Activated naive CD8-positive, alpha-beta T cell treated with anti-CD3 and anti-CD28 coated beads for 36 hours (primary cell): Measurements from ENCODE around the gene CMTM7. TPM values are rescaled to one million over a fixed set of nuclear protein-coding genes. Genes with fewer than 3 reads are reported as not detected.
"Not testable (repeated sequence)": the region's sequence is repeated elsewhere in the genome, so short reads cannot be mapped to it uniquely, and the experiment has no call there.

ENCODE experiments used
- DNase-seq: peaks from one replicate; pipeline ENCODE4 v3.0.0; 2021
- H3K27ac Mint-ChIP-seq: one replicate; pipeline ENCODE4 v1.8.0; 2022; ENCODE audit warnings: mild to moderate bottlenecking, moderate library complexity, mixed read lengths
- H3K27me3 Mint-ChIP-seq: one replicate; pipeline ENCODE4 v1.8.0; 2022; ENCODE audit warnings: mild to moderate bottlenecking, mixed read lengths
- H3K36me3 Mint-ChIP-seq: one replicate; pipeline ENCODE4 v1.8.0; 2021; ENCODE audit warnings: mild to moderate bottlenecking, mixed read lengths
- H3K4me1 Mint-ChIP-seq: one replicate; pipeline ENCODE4 v1.8.0; 2021; ENCODE audit warnings: mixed read lengths
- H3K4me3 Mint-ChIP-seq: one replicate; pipeline ENCODE4 v1.8.0; 2022; ENCODE audit warnings: mild to moderate bottlenecking, moderate library complexity, mixed read lengths
- H3K9me3 Mint-ChIP-seq: one replicate; pipeline ENCODE4 v1.8.0; 2022; ENCODE audit warnings: mixed read lengths
- total RNA-seq, 2 experiments: library from RNA; stranded (reverse); gene quantifications; one replicate each; pipeline ENCODE4 v1.2.3, GENCODE V29; 2021

Gene CMTM7
- total RNA-seq, 2 experiments from 2014 or later, result 39.2 to 39.8 TPM

DNA sequence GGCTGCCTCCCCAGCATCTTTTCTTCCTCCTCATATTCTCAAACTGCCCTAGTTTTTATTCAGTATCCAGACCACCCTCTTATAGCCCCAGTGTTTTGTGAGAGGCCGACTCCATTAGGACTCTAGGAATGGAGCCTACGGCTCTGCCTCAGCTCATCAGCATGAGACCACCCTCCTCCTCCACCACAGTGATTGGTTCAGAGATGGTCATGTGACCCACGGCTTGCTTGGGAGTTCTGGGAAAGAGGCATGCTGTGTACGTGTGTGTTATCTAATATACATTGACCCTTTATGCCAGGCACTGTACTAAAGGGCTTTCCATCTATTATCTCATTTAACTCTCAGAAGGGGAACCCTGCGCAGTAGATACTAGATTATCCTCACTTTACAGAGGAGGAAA lies 17.8 kb upstream of the CMTM7 start:
- no peak overlapping the region for H3K27ac Mint-ChIP-seq
- no peaks in the 10 kb centered on the region for H3K27me3 Mint-ChIP-seq
- no peak overlapping the region for H3K4me3 Mint-ChIP-seq
- H3K36me3 Mint-ChIP-seq, result no peaks in the 10 kb centered on the region
- H3K4me1 Mint-ChIP-seq, result peaks cover 28% of the 10 kb centered on the region
- DNase-seq, result no peak
- no peaks in the 10 kb centered on the region for H3K9me3 Mint-ChIP-seq

DNA sequence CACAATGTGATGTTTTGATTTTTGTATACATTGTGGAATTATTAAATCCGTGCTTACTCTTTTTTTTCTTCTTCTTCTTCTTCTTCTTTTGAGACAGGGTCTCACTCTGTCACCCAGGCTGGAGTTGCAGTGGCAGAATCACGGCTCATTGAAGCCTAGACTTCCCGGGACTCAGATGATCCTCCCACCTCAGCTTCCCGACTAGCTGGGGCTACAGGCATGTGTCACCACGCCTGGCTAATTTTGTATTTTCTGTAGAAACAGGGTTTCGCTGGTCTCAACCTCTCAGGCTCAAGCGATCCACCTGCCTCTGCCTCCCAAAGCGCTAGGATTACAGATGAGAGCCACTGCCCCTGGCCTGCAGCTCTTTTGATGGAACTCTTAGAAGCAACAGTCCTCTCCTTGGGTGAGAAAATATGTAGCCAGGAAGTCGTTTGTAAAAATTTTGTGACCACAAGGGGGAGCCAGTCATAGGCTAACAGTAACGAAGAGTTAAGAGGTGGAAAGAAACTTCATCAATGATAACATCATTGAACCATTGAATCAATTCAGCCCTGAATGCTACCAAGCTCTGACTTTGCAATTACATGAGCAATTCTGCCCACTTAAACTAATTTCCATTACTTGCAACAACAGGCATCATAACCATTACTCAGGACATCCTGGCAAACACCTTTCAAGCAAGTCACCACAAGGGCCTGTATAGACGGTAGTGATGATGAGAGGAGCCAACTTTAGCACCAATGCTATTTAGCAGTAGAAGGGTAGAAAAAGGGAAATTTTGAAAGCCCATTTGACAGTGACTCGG lies 16.7 kb upstream of the CMTM7 start:
- H3K4me3 Mint-ChIP-seq, result no peak overlapping the region
- peak overlapping the region; percentile 21 for H3K27ac Mint-ChIP-seq

DNA sequence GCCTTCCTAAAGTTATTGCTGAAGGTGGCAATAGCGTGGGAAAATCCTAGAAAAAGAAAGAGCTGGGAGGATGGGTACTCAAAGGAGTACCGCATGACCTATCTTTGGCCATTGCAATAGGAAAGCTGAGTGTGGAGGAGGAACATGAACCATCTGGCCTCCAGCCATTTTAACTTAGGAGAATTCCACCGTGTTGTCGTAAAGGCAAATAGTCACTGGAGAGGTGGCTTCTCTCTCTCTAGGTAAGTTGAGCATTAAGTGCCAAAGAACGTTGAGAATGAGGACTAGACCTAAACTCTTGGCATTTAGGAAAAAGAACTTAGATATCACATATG lies 16.1 kb upstream of the CMTM7 start:
- Mint-ChIP-seq H3K4me1 (peaks cover 25% of the 10 kb centered on the region), H3K36me3 (no peaks in the 10 kb centered on the region), H3K27ac (no peak overlapping the region), H3K4me3 (no peak overlapping the region), H3K9me3 (no peaks in the 10 kb centered on the region), H3K27me3 (no peaks in the 10 kb centered on the region)
- no peak for DNase-seq

More for the DNA sequence above, 16.7 kb upstream of the CMTM7 start:
- DNase-seq, result peak; percentile 46
- no peaks in the 10 kb centered on the region for H3K36me3 Mint-ChIP-seq
- peaks cover 28% of the 10 kb centered on the region for H3K4me1 Mint-ChIP-seq
- no peaks in the 10 kb centered on the region for H3K27me3 Mint-ChIP-seq
- H3K9me3 Mint-ChIP-seq, result no peaks in the 10 kb centered on the region

- Mint-ChIP-seq H3K4me3 (no peak overlapping the region), H3K9me3 (no peaks in the 10 kb centered on the region), H3K27ac (no peak overlapping the region), H3K4me1 (peaks cover 23% of the 10 kb centered on the region), H3K27me3 (no peaks in the 10 kb centered on the region), H3K36me3 (no peaks in the 10 kb centered on the region)
- DNase-seq, result no peak
Observed at GRCh38 chr3:32376115-32376514, 15.5 kb upstream of the CMTM7 start.

GRCh38 chr3:32379831-32380500 lies 11.7 kb upstream of the CMTM7 start:
- Mint-ChIP-seq H3K27me3 (no peaks in the 10 kb centered on the region), H3K4me3 (no peak overlapping the region), H3K4me1 (peaks cover 4% of the 10 kb centered on the region), H3K27ac (no peak overlapping the region), H3K9me3 (no peaks in the 10 kb centered on the region), H3K36me3 (no peaks in the 10 kb centered on the region)
- no peak for DNase-seq

GRCh38 chr3:32381922-32382321 lies 9.7 kb upstream of the CMTM7 start:
- no peak overlapping the region for H3K27ac Mint-ChIP-seq
- no peaks in the 10 kb centered on the region for H3K9me3 Mint-ChIP-seq
- no peak overlapping the region for H3K4me3 Mint-ChIP-seq
- no peaks in the 10 kb centered on the region for H3K27me3 Mint-ChIP-seq
- no peaks in the 10 kb centered on the region for H3K36me3 Mint-ChIP-seq
- DNase-seq, result no peak
- H3K4me1 Mint-ChIP-seq, result no peaks in the 10 kb centered on the region

- H3K4me3 Mint-ChIP-seq, result no peak overlapping the region
- H3K36me3 Mint-ChIP-seq, result no peaks in the 10 kb centered on the region
Observed at GRCh38 chr3:32383136-32383711, 8.4 kb upstream of the CMTM7 start.

GRCh38 chr3:32384938-32385337 lies 6.7 kb upstream of the CMTM7 start:
- DNase-seq, result no peak
- H3K27ac Mint-ChIP-seq, result no peak overlapping the region
- no peaks in the 10 kb centered on the region for H3K9me3 Mint-ChIP-seq
- peaks cover 4% of the 10 kb centered on the region for H3K4me1 Mint-ChIP-seq
- no peaks in the 10 kb centered on the region for H3K27me3 Mint-ChIP-seq
- no peak overlapping the region for H3K4me3 Mint-ChIP-seq
- H3K36me3 Mint-ChIP-seq, result no peaks in the 10 kb centered on the region

More at GRCh38 chr3:32383136-32383711, 8.4 kb upstream of the CMTM7 start:
- no peaks in the 10 kb centered on the region for H3K4me1 Mint-ChIP-seq
- H3K27ac Mint-ChIP-seq, result no peak overlapping the region
- no peaks in the 10 kb centered on the region for H3K9me3 Mint-ChIP-seq
- H3K27me3 Mint-ChIP-seq, result no peaks in the 10 kb centered on the region
- DNase-seq, result no peak

DNA sequence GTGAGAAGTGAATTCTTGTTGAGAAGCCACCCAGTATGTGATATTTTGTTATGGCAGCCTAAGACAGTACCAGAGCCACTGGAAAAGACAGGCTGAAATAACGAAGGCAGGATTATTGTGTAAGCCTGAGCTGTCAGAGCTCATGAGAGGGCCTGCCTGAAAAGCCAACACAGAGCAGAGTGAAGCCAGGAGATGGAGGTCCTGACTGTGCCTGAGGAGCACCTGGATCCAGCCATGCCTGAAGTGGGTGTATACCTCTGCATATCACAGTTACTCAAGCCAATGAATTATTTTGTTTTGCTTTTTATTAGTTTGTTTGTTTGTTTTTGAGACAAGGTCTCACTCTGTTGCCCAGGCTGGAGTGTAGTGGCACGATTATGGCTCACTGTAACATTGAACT lies 4.1 kb upstream of the CMTM7 start:
- Mint-ChIP-seq H3K4me3 (no peak overlapping the region), H3K9me3 (no peaks in the 10 kb centered on the region), H3K36me3 (peaks cover 1% of the 10 kb centered on the region), H3K27me3 (no peaks in the 10 kb centered on the region), H3K4me1 (peaks cover 14% of the 10 kb centered on the region), H3K27ac (no peak overlapping the region)
- no peak for DNase-seq

DNA sequence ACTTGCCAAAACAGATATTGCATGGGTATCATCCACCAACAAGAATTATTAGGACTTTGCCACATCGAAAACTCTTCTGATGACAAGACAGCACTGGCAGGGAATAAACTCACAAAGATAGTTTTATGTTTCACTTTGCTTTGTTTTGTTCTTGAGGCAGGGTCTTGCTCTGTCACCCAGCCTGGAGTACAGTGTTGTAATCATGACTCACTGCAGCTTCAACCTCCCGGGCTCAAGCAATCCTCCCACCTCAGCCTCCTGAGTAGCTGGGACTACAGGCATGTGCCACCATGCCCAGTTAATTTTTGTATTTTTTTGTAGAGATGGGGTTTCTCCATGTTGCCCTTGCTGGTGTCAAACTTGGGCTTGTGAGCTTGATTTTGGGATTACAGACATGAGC lies 2.1 kb upstream of the CMTM7 start:
- not testable (repeated sequence) for H3K27me3 Mint-ChIP-seq, H3K9me3 Mint-ChIP-seq, H3K4me3 Mint-ChIP-seq, DNase-seq
- Mint-ChIP-seq H3K4me1 (peaks cover 33% of the 10 kb centered on the region), H3K27ac (peak overlapping the region; percentile 45), H3K36me3 (peaks cover 10% of the 10 kb centered on the region)

GRCh38 chr3:32392536-32393302 lies 1.1 kb downstream of the CMTM7 start:
- H3K27ac Mint-ChIP-seq, result peak overlapping the region; percentile 93
- peak overlapping the region; percentile 90 for H3K4me3 Mint-ChIP-seq
- no peaks in the 10 kb centered on the region for H3K9me3 Mint-ChIP-seq
- peaks cover 54% of the 10 kb centered on the region for H3K4me1 Mint-ChIP-seq
- peaks cover 15% of the 10 kb centered on the region for H3K36me3 Mint-ChIP-seq
- peak; percentile 17 for DNase-seq
- no peaks in the 10 kb centered on the region for H3K27me3 Mint-ChIP-seq

- no peak for DNase-seq
- Mint-ChIP-seq H3K27ac (peak overlapping the region; percentile 52), H3K4me1 (peaks cover 64% of the 10 kb centered on the region), H3K9me3 (no peaks in the 10 kb centered on the region), H3K4me3 (no peak overlapping the region), H3K36me3 (peaks cover 15% of the 10 kb centered on the region), H3K27me3 (no peaks in the 10 kb centered on the region)
Observed at GRCh38 chr3:32395496-32395895, 3.8 kb downstream of the CMTM7 start.

DNA sequence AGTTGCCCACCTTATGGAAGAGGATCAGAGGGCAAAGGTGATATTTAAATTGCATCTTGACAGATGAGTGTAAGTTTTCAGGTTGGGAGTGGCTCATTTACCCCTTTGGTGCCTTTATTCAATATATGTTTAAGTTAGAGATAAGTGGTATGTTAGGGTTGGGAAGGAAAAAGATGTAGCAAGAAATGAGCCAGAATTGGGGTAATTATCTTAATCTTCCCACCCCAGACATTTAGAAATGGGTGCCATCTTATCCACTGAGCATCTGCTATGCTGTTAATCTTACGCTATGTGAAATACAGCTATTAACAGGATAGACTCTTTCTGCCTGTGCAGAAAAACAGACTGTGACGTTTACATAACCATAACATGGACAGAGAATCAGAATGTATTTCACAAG lies 6.3 kb downstream of the CMTM7 start:
- Mint-ChIP-seq H3K4me3 (no peak overlapping the region), H3K36me3 (peaks cover 15% of the 10 kb centered on the region), H3K4me1 (peaks cover 68% of the 10 kb centered on the region), H3K9me3 (no peaks in the 10 kb centered on the region), H3K27me3 (no peaks in the 10 kb centered on the region), H3K27ac (peak overlapping the region; percentile 37)
- DNase-seq, result no peak

GRCh38 chr3:32398531-32398930 lies 6.9 kb downstream of the CMTM7 start:
- no peaks in the 10 kb centered on the region for H3K9me3 Mint-ChIP-seq
- H3K36me3 Mint-ChIP-seq, result peaks cover 9% of the 10 kb centered on the region
- H3K4me1 Mint-ChIP-seq, result peaks cover 68% of the 10 kb centered on the region
- H3K4me3 Mint-ChIP-seq, result no peak overlapping the region
- H3K27me3 Mint-ChIP-seq, result no peaks in the 10 kb centered on the region
- DNase-seq, result no peak
- peak overlapping the region; percentile 37 for H3K27ac Mint-ChIP-seq

- H3K4me1 Mint-ChIP-seq, result peaks cover 66% of the 10 kb centered on the region
- H3K27me3 Mint-ChIP-seq, result no peaks in the 10 kb centered on the region
- H3K36me3 Mint-ChIP-seq, result peaks cover 12% of the 10 kb centered on the region
- no peaks in the 10 kb centered on the region for H3K9me3 Mint-ChIP-seq
- H3K4me3 Mint-ChIP-seq, result no peak overlapping the region
- no peak for DNase-seq
- H3K27ac Mint-ChIP-seq, result peak overlapping the region; percentile 37
Observed at GRCh38 chr3:32399030-32399620, 7.5 kb downstream of the CMTM7 start.
